ENCODE data around the gene FAM200A. TPM values are rescaled to one million over a fixed set of nuclear protein-coding genes. Genes with fewer than 3 reads are reported as not detected.

FAM200A gene
- total and polyA plus RNA-seq, 4 donors = 1.0 to 4.6 (median 2.1) TPM

GRCh38 chr7:99562832-99563231 is 10.9 kb upstream of the FAM200A start:
- Histone ChIP-seq H3K4me1 (ENCODE audit: control insufficient read depth in 4 of 4, insufficient read depth in 4 of 4, low read length in 3 of 4) (peaks cover 0 to 3% (median 2%) of the 10 kb centered on the region in 4 donors), H3K27me3 (ENCODE audit: control insufficient read depth in 4 of 4, insufficient read depth in 4 of 4, low read length in 3 of 4) (no peaks in the 10 kb centered on the region), H3K9me3 (ENCODE audit: control insufficient read depth in 4 of 4, low read length in 3 of 4) (no peaks in the 10 kb centered on the region), H3K4me3 (ENCODE audit: low read depth in 1 of 3, low read length in 3 of 3) (no peak overlapping the region), H3K9ac (ENCODE audit: low read depth in 1 of 2, low read length in 2 of 2) (no peak overlapping the region), H3K36me3 (ENCODE audit: control insufficient read depth in 4 of 4, insufficient read depth in 3 of 4, low read depth in 1 of 4, low read length in 3 of 4) (peaks cover 10 to 52% (median 50%) of the 10 kb centered on the region in 4 donors), H3K27ac (ENCODE audit: low read depth in 1 of 2, low read length in 2 of 2) (no peak overlapping the region)
- 79% methylated on average over 2 of the region's 2 CpGs for WGBS
- TF ChIP-seq, protein P1, sequence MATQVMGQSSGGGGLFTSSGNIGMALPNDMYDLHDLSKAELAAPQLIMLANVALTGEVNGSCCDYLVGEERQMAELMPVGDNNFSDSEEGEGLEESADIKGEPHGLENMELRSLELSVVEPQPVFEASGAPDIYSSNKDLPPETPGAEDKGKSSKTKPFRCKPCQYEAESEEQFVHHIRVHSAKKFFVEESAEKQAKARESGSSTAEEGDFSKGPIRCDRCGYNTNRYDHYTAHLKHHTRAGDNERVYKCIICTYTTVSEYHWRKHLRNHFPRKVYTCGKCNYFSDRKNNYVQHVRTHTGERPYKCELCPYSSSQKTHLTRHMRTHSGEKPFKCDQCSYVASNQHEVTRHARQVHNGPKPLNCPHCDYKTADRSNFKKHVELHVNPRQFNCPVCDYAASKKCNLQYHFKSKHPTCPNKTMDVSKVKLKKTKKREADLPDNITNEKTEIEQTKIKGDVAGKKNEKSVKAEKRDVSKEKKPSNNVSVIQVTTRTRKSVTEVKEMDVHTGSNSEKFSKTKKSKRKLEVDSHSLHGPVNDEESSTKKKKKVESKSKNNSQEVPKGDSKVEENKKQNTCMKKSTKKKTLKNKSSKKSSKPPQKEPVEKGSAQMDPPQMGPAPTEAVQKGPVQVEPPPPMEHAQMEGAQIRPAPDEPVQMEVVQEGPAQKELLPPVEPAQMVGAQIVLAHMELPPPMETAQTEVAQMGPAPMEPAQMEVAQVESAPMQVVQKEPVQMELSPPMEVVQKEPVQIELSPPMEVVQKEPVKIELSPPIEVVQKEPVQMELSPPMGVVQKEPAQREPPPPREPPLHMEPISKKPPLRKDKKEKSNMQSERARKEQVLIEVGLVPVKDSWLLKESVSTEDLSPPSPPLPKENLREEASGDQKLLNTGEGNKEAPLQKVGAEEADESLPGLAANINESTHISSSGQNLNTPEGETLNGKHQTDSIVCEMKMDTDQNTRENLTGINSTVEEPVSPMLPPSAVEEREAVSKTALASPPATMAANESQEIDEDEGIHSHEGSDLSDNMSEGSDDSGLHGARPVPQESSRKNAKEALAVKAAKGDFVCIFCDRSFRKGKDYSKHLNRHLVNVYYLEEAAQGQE (IDR thresholded peaks at IDR 0.05) = no peak
- no peak for TF ChIP-seq FOXA2 (IDR thresholded peaks at IDR 0.05)
- TF ChIP-seq, protein P2, sequence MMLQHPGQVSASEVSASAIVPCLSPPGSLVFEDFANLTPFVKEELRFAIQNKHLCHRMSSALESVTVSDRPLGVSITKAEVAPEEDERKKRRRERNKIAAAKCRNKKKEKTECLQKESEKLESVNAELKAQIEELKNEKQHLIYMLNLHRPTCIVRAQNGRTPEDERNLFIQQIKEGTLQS (IDR thresholded peaks at IDR 0.05) = no peak
- TF ChIP-seq HNF4G (IDR thresholded peaks at IDR 0.05) = no peak
- no peak for TF ChIP-seq FOXA1 (IDR thresholded peaks at IDR 0.05)
- TF ChIP-seq YY1 (IDR thresholded peaks at IDR 0.05) = no peak
- TF ChIP-seq RAD21 (IDR thresholded peaks at IDR 0.05) = no peak
- TF ChIP-seq, protein P3, sequence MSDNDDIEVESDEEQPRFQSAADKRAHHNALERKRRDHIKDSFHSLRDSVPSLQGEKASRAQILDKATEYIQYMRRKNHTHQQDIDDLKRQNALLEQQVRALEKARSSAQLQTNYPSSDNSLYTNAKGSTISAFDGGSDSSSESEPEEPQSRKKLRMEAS (IDR thresholded peaks at IDR 0.05) = no peak
- no peak for TF ChIP-seq HNF4A (conservative IDR thresholded peaks at IDR 0.05)
- no peak for TF ChIP-seq RXRA (IDR thresholded peaks at IDR 0.05)
- TF ChIP-seq GABPA (IDR thresholded peaks at IDR 0.05 in 1 of 2, conservative IDR thresholded peaks at IDR 0.05 in 1 of 2) = no peak
- DNase-seq (ENCODE audit: low spot score) = no peak

- WGBS = 90% methylated on average over 9 of the region's 9 CpGs
- Histone ChIP-seq H3K9ac (ENCODE audit: low read depth in 1 of 2, low read length in 2 of 2) (no peak overlapping the region), H3K27ac (ENCODE audit: low read depth in 1 of 2, low read length in 2 of 2) (no peak overlapping the region), H3K9me3 (ENCODE audit: control insufficient read depth in 4 of 4, low read length in 3 of 4) (no peaks in the 10 kb centered on the region), H3K4me1 (ENCODE audit: control insufficient read depth in 4 of 4, insufficient read depth in 4 of 4, low read length in 3 of 4) (peaks cover 3 to 8% (median 6%) of the 10 kb centered on the region in 4 donors), H3K4me3 (ENCODE audit: low read depth in 1 of 3, low read length in 3 of 3) (no peak overlapping the region), H3K27me3 (ENCODE audit: control insufficient read depth in 4 of 4, insufficient read depth in 4 of 4, low read length in 3 of 4) (no peaks in the 10 kb centered on the region), H3K36me3 (ENCODE audit: control insufficient read depth in 4 of 4, insufficient read depth in 3 of 4, low read depth in 1 of 4, low read length in 3 of 4) (peaks cover 10 to 50% (median 48%) of the 10 kb centered on the region in 4 donors)
- no peak for DNase-seq (ENCODE audit: low spot score)
- TF ChIP-seq JUND (IDR thresholded peaks at IDR 0.05) = no peak
Observed at GRCh38 chr7:99562114-99562784, 10.3 kb upstream of the FAM200A start.

- Histone ChIP-seq H3K27me3 (ENCODE audit: control insufficient read depth in 4 of 4, insufficient read depth in 4 of 4, low read length in 3 of 4) (no peaks in the 10 kb centered on the region), H3K27ac (ENCODE audit: low read depth in 1 of 2, low read length in 2 of 2) (no peak overlapping the region), H3K9ac (ENCODE audit: low read depth in 1 of 2, low read length in 2 of 2) (no peak overlapping the region), H3K4me1 (ENCODE audit: control insufficient read depth in 4 of 4, insufficient read depth in 4 of 4, low read length in 3 of 4) (peaks cover 3 to 12% (median 9%) of the 10 kb centered on the region in 4 donors), H3K36me3 (ENCODE audit: control insufficient read depth in 4 of 4, insufficient read depth in 3 of 4, low read depth in 1 of 4, low read length in 3 of 4) (peaks cover 10 to 50% (median 48%) of the 10 kb centered on the region in 4 donors), H3K4me3 (ENCODE audit: low read depth in 1 of 3, low read length in 3 of 3) (no peak overlapping the region), H3K9me3 (ENCODE audit: control insufficient read depth in 4 of 4, low read length in 3 of 4) (no peaks in the 10 kb centered on the region)
- WGBS = 100% methylated on average over 2 of the region's 2 CpGs
- TF ChIP-seq CTCF (IDR thresholded peaks at IDR 0.05; ENCODE audit: low read depth, low read length, missing input control) (no peak), HNF4A (conservative IDR thresholded peaks at IDR 0.05) (no peak), YY1 (IDR thresholded peaks at IDR 0.05) (no peak), TAF1 (conservative IDR thresholded peaks at IDR 0.05) (no peak), FOXA1 (IDR thresholded peaks at IDR 0.05) (no peak), EGR1 (IDR thresholded peaks at IDR 0.05; ENCODE audit: low read depth in 2 of 2) (no peak), HNF4G (IDR thresholded peaks at IDR 0.05) (no peak), GABPA (IDR thresholded peaks at IDR 0.05 in 1 of 2, conservative IDR thresholded peaks at IDR 0.05 in 1 of 2) (no peak), SP1 (IDR thresholded peaks at IDR 0.05) (no peak), JUND (IDR thresholded peaks at IDR 0.05) (no peak)
- TF ChIP-seq, protein P2 (IDR thresholded peaks at IDR 0.05) = no peak
- TF ChIP-seq, protein P1 (IDR thresholded peaks at IDR 0.05) = no peak
- DNase-seq (ENCODE audit: low spot score) = no peak
Observed at GRCh38 chr7:99561737-99562051, 9.8 kb upstream of the FAM200A start.

Data from liver (tissue), 9 donors.